GM21576 (cell line): Measurements from ENCODE around the gene SPSB1.

ENCODE experiments used
- ATAC-seq: cut with Tn5 transposase; IDR thresholded peaks from one replicate; pipeline ENCODE4 v1.9.1; 2021; ENCODE audit warnings: mild to moderate bottlenecking, moderate library complexity; ENCODE audit not compliant: unreplicated experiment

The SPSB1 gene

DNA sequence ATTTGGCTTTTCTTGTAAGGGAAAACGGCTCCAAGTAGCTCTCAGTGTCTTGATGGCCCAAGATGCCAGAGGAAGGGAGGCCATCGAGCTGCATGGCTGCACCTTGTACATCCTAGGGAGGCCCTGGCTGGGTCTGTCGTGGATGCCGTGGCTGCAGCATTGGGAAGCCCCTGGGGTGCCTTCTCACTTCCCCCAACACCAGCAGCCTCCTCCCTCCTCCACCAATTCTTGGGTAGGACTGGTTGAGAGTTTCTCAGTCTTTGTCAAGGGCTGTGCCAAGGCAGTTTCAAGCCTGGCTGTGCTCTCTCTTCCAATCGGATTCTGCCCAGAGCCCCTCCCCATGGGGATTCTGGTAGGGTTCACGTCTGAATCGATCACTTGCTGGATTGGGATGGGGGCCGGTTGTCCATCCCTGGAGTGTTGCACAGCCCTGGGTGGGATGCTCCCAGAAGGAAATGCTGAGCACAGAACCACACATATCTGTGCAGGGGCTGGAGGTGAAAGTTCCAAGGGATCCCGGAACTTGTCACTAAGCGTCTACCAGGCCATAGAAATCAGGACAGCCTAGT lies 14.0 kb upstream of the SPSB1 start:
- no peak for ATAC-seq

DNA sequence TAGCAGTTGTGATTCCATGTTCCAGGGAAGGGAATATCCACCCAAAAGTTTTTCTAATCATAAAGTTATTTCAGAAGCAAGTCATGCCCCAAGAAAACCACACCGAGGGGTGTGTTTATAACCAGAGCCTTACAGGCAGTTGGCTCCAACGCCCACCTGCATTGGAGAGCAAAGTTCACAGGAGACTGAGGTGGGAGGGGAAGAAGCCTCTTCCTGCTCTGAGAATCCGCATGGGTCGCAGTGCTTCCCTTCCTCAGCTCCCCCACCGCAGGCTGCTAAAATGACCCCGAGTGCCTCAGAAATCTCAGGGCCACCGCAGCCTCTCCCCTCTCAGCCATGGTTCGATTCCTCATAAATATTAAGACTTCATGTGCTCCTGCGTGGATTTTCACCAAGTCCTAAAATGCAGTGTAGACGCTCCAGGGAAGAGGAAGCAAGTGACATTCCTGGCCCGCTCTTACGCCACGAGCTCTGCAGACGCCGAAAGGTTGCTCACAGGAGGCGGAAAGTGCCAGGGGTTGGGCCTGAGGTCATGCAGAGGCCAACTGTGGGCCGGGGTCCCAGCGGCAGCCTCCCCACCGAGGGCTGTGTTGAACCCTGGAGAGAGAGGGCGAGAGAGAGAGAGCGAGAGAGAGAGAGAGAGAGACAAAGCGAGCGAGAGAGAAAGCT lies 13.4 kb upstream of the SPSB1 start:
- ATAC-seq: no peak

DNA sequence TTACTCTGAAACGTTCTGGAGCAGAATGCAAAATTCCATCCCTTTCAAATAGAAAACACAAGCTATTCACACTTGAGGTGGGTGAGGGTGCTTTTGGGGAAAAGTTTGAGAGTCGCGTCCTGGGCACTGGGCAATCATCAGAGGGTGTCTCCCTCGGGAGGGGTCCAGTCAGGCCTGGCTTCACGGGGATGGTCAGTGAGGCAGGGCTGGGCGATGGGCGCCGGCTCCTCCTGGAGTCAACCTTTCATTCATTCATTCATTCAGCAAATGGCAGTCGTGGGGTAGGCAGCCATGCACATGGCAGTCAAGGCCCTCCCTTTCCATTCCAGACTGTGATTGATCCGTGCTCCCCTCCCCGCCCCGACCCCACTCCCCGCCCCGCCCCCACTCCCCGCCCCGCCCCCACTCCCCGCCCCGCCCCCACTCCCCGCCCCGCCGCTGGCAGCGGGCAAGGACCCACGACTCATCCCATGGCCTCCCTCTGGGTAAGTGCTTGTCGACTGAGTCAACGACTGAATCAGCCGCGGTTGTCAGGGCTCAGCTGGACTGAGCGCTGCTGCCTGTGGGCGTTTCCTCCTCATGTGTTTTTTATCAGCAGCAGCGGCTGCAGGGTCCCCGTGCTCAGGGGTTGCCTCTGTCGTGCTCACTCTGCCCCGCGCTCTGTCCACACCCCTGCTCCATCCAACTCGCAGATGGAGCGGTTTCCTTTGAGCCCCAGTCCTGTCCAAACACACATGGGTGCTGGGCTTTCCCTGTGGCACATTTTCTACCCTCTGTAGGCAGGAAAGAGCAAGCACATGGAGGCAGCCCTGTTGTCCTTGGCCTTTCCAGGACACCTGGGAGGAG lies 12.5 kb upstream of the SPSB1 start:
- ATAC-seq: no peak

DNA sequence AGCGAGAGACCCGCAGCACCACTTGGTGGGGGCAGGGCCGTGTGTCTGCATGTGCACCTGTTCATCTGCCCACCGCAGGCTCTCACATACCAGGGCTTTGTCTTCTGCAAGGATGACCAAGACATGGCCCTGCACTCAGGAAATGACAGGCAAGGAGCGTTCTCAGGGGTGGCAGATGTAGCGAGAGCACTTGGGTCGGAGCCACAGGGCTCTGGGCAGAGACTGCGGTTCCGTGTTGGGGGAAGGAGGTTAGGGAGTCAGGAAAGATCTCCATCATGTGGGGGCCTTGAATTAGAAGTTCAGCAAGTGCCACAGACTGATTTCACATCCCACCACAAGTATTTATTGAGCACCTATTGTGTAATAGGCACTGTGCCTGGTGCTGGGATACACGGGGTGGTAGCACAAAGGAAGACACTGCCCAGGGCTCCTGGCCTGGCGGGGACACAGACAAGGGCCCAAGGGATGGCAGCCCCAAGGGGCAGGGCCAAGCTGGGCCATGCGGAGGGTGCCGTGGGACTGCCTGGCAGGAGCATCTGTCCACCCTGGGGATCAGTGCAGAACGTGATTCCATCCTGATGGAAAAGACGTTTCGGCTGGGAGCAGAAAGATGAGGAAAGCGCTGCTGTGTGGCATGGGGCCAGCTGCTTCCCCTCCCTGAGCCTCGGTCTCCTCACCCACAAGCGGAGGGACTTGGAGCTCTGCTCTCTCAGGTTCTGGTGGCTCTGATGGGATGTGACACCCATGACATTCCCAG lies 11.4 kb upstream of the SPSB1 start:
- no peak for ATAC-seq

DNA sequence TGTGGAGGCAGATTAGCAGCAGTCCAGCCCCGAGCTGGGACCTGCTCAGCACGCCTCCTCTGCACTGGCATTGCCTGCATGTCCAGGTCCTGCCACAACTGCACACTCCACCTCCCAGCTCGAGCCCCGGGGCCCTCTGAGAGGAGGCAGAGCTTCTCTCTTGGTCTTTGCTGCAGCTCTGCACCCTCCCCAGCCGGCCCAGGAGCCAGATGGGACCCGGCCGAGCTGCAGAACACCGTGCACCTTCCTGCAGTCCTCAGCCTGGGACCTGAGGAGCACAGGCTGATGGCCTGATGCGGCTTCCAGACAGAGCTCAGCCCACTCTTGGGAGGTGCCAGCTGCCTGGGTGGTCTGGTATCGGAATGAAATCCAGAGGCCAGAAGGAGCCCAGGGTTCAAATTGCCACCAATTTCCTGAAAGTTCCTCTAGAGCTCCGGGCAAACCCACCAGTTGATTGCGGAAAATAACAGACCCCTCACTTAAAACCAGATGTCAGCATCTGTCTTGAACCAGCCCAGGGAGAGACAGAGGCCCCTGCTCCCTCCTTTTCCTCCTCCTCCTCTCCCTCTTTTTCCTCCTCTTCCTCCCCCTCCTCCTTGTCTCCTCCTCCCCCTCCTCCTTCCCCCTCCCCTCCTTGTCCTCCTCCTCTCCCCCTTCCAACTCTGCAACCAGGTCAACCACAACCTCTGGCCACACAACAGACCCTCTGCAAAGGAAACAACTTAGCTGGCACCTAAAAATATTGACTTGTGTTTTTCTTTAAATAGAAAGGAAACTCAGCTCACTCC lies 10.6 kb upstream of the SPSB1 start:
- ATAC-seq: no peak

GRCh38 chr1:9282696-9282955 lies 10.1 kb upstream of the SPSB1 start:
- no peak for ATAC-seq

GRCh38 chr1:9284061-9284460 lies 8.6 kb upstream of the SPSB1 start:
- ATAC-seq: no peak

DNA sequence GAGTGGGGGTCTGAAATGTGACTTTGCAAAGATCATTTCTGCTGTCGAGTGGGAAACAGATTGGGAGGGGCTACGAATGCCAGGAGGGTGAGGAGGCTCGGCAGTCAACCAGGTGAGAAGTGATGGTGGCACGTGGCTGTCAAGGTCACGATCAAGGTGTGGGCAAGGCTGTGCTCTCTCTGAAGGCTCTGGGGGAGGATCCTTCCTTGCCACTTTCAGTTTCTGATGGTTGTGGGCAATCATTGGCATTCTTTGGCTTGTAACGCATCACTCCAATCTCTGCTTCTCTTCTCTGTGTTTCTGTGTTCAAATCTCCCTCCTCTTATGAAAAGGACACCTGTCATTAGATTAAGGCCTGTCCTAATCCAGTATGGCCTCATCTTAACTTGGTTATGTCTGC lies 6.1 kb upstream of the SPSB1 start:
- ATAC-seq: no peak

- ATAC-seq: no peak
These were observed 3.6 kb upstream of the SPSB1 start for GRCh38 chr1:9289090-9289534.

GRCh38 chr1:9289711-9290485 lies 2.8 kb upstream of the SPSB1 start:
- ATAC-seq: no peak

GRCh38 chr1:9291914-9292360 lies 757 bp upstream of the SPSB1 start:
- ATAC-seq: no peak

DNA sequence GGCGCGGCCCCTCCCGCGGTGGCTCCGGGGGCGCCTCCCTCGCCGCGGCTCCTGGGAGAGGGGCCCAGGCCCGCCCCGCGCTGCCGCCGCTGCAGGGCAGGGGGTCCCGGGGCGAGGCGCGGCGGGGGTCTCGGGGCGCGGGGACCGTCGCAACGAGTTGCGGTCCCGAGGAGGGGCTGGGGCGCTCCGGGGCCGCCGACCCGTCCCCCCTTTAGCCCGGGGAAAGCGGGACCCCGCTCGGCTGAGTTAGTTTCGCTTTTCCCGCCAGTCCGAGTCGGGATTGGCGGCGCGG lies 493 bp downstream of the SPSB1 start:
- no peak for ATAC-seq

DNA sequence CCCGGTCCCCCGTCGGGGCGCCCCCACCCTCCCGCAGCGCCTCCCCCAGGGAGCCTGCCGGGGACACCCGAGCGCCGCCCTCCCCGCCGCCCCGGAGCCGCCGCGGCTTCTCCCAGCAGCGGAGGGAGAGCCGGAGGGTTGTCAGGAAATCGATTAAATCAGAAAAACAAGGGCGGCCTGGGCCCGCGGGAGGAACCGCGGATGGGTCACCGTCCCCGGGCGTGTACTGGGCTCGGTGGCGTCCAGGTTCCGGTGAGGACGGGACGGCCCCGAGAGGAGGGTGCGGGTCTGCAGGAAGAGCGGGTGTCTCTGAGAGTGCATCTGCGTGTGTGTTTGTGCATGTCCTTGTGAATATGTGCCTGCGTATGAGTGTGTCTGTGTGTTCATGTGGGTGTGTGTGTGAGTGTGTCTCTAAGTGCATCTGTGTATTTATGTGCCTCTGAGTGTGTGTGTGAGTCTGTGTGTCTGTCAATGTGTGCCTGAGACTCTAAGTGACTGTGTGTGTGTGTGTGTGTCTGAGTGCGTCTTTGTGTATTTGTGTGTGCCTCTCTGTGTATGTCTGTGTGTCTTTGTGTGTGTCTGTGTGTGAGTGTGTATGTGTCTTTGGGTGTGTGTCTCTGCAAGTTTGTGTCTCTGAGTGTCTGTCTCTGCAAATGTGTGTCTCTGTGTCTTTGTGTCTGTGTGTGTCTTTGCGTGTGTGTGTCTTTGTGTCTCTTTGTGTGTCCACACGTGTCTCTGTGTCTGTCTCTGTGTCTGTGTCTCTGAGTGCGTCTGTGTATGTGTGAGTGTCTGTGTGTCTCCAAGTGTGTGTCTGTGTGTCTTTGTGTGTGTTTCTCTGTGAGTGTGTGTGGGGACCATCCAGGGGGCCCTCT lies 1.1 kb downstream of the SPSB1 start:
- ATAC-seq: no peak

DNA sequence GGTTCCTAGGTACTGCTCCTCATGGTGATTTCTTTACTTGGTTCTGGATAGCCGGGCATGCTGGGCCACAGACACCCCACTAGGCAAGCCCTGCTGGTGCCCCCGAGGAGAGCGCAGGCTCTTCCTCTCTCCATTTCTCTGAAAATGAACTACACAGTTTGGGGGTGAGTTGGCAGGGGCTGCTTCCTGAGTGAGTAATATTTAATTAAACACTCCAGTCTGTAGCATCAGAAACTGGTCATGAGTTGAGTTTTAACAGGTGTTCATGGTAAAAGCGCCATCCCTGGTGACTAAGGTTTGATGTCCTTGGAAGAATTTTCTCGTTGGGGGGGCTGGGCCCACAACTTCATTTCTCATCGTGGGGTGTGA lies 1.7 kb downstream of the SPSB1 start:
- ATAC-seq: no peak

DNA sequence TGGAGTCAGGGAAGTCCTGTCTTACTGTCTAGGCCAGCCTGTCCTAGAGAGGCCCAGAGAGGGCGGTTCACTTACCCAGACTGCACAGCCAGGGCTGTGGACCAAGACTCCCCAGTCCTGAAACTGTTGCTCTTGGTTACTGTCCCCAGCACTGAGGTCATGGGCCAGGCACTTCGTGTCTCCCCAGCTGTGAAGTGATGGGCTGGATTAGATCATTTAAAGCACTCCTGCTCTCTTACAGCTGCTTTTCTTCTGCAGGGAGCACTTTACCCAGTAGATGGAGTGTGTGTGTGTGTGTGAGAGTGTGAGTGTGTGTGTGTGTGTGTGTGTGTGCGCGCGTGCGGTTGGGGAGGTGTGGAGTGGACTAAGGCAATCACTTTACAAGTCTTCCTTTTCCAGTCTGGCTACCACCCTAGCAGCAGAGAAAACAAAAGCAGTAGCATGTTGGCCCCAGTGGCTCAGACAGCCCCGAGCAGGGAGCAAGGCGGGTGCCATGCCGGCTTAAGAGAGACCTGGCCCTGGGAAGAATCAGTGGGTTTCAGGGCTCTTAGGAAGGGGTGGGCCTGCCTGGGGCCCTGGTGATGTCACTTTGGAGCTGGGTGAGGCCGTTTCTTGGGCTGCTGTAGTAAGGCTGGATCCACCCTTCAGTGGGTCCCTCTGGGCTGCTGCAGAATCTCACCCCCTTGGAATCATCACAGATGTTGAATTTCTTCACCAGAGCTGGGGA lies 2.4 kb downstream of the SPSB1 start:
- ATAC-seq: no peak

DNA sequence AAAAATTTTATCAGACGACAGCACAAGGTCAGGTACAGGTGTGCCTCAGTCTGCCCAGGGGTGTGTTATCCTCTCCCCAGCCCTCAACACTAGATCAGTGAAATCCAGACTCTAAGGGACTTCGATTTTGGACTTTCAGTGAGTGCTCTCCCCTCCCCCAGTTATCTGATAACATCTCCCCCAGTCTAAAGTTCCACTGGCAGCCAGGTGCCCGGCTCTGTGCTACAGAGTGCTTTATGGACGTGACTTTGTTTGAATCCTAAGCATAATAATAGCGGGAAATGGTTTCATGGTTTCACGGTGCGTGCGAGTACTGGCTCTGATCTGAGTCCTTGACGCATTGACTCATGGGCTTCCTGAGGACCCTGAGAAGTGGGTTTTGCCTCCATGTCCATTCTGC lies 3.2 kb downstream of the SPSB1 start:
- no peak for ATAC-seq

GRCh38 chr1:9296850-9297249 lies 4.2 kb downstream of the SPSB1 start:
- no peak for ATAC-seq

DNA sequence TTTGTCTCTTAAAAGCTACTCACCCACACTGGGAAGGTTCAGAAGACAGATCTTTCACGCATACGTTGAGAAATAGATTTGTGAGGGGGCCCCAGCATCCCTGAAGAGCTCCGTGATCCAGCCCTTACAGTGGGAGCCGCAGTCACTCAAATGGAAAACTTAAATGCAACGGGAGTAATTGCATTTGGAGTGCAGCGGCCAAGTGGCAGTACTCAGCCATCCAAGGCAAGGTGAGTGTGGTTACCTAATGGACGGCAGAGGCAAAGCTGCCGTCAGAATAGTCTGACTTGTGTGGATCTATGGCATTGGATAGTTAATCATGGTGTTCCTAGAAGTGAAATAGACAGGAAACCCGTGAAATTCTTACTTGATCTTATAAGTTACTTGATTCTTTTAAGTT lies 5.1 kb downstream of the SPSB1 start:
- no peak for ATAC-seq

DNA sequence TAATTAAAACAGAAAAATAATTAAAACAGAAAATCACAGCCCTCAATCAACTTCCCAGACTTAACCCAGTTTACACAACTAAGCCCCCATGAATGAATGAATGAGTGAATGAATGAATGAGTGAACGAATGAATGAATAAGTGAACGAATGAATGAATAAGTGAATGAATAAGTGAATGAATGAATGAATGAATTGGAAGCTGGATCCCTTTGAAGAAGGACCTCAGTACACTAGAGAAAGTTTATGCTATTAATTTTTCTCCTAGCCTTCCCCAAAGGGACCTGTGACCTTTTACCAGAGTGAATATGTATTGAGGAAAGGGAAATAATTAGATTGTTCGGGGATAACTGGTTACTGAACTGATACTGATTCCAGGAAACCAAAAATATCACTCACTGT lies 5.6 kb downstream of the SPSB1 start:
- no peak for ATAC-seq
